Loucy (cell line): ENCODE measurements around the gene CCR6.

ENCODE experiments used
- EZH2phosphoT487 ChIP-seq: fragments of 200-600 bp; IDR thresholded peaks from 2 replicates; pipeline ENCODE4 v1.6.1; 2018; ENCODE audit warnings: antibody characterized with exemption, mild to moderate bottlenecking, moderate library complexity, borderline replicate concordance
- TF ChIP-seq, protein P1 (sequence below): fragments of 200-600 bp; sonication (generic); conservative IDR thresholded peaks from 2 replicates; pipeline ENCODE4 v1.5.1; 2014; ENCODE audit warnings: mild to moderate bottlenecking, antibody characterized with exemption, low read length

DNA sequence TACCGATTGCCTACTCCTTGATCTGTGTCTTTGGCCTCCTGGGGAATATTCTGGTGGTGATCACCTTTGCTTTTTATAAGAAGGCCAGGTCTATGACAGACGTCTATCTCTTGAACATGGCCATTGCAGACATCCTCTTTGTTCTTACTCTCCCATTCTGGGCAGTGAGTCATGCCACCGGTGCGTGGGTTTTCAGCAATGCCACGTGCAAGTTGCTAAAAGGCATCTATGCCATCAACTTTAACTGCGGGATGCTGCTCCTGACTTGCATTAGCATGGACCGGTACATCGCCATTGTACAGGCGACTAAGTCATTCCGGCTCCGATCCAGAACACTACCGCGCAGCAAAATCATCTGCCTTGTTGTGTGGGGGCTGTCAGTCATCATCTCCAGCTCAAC is 13.5 kb downstream of the CCR6 start:
- TF ChIP-seq, protein P1, sequence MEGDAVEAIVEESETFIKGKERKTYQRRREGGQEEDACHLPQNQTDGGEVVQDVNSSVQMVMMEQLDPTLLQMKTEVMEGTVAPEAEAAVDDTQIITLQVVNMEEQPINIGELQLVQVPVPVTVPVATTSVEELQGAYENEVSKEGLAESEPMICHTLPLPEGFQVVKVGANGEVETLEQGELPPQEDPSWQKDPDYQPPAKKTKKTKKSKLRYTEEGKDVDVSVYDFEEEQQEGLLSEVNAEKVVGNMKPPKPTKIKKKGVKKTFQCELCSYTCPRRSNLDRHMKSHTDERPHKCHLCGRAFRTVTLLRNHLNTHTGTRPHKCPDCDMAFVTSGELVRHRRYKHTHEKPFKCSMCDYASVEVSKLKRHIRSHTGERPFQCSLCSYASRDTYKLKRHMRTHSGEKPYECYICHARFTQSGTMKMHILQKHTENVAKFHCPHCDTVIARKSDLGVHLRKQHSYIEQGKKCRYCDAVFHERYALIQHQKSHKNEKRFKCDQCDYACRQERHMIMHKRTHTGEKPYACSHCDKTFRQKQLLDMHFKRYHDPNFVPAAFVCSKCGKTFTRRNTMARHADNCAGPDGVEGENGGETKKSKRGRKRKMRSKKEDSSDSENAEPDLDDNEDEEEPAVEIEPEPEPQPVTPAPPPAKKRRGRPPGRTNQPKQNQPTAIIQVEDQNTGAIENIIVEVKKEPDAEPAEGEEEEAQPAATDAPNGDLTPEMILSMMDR = no peak
- TF ChIP-seq EZH2phosphoT487 = no peak
